HEK293 (cell line): ENCODE measurements around the gene UPB1.

Experiments used
- CTCF ChIA-PET: fragments of 350-600 bp; formaldehyde crosslinking; extraction: SDS; loops from one replicate; lab custom pipeline; 2021; ENCODE audit warnings: antibody characterized with exemption; lab: Yijun Ruan, JAX
- POLR2A ChIA-PET: fragments of 300-600 bp; formaldehyde crosslinking; extraction: SDS; loops from one replicate; lab custom pipeline; 2020; ENCODE audit warnings: antibody characterized with exemption, inconsistent platforms; lab: Yijun Ruan, JAX
- H3K27ac ChIP-seq: fragments of 200-500 bp; sonication (Bioruptor generic); 2 replicates; pipeline ENCODE4 v1.5.1; 2014; ENCODE audit warnings: low read depth, low read length, control low read depth, inconsistent platforms; ENCODE audit errors: extremely low read depth
- H3K36me3 ChIP-seq, 2 experiments: fragments of 200-500 bp in 1 of 2; sonication (Bioruptor generic) in 1 of 2; 1 replicate in 1 of 2; 2 replicates in 1 of 2; pipeline ENCODE4 v1.5.1; 2014 to 2017; ENCODE audit warnings: inconsistent platforms in 2 of 2, low read length in 2 of 2; ENCODE audit not compliant: control insufficient read depth in 2 of 2, insufficient read depth in 1 of 2
- H3K4me1 ChIP-seq: fragments of 200-500 bp; sonication (Bioruptor generic); 2 replicates; pipeline ENCODE4 v1.5.1; 2014; ENCODE audit warnings: mild to moderate bottlenecking, low read length, inconsistent platforms; ENCODE audit not compliant: control insufficient read depth, insufficient read depth
- H3K4me3 ChIP-seq: 2 replicates; pipeline ENCODE4 v1.5.1; 2011; ENCODE audit warnings: low read depth, mild to moderate bottlenecking, control low read depth, low read length, moderate library complexity
- H3K9me3 ChIP-seq: fragments of 200-500 bp; sonication (Bioruptor generic); 2 replicates; pipeline ENCODE4 v1.5.1; 2014; ENCODE audit warnings: low read depth, low read length, inconsistent platforms; ENCODE audit not compliant: control insufficient read depth, insufficient read depth
- ELK4 ChIP-seq: IDR thresholded peaks from 2 replicates; pipeline ENCODE4 v1.6.1; 2011; ENCODE audit warnings: mild to moderate bottlenecking, low read depth, low read length, borderline replicate concordance
- HOXD13 ChIP-seq: sonication (generic); formaldehyde crosslinking; IDR thresholded peaks from 2 replicates; pipeline ENCODE4 v1.8.0; 2022; ENCODE audit warnings: missing genetic modification reagents, borderline replicate concordance
- PRDM4 ChIP-seq: fragments of 450-650 bp; formaldehyde crosslinking; IDR thresholded peaks from 2 replicates; pipeline ENCODE4 v1.5.1; 2017; ENCODE audit warnings: missing biosample characterization, missing genetic modification characterization
- REST ChIP-seq: fragments of 450-650 bp; formaldehyde crosslinking; IDR thresholded peaks from 2 replicates; pipeline ENCODE4 v1.5.1; 2016; ENCODE audit warnings: missing biosample characterization, missing genetic modification characterization
- ZBTB49 ChIP-seq: fragments of 450-650 bp; formaldehyde crosslinking; IDR thresholded peaks from 2 replicates; pipeline ENCODE4 v1.5.1; 2016; ENCODE audit warnings: missing biosample characterization, missing genetic modification characterization, low read depth
- ZNF10 ChIP-seq: fragments of 450-650 bp; formaldehyde crosslinking; IDR thresholded peaks from 2 replicates; pipeline ENCODE4 v1.5.1; 2017; ENCODE audit warnings: missing biosample characterization, missing genetic modification characterization
- ZNF221 ChIP-seq: fragments of 450-650 bp; formaldehyde crosslinking; IDR thresholded peaks from 2 replicates; pipeline ENCODE4 v1.5.1; 2017; ENCODE audit warnings: missing biosample characterization, missing genetic modification characterization, borderline replicate concordance
- ZNF488 ChIP-seq: fragments of 450-650 bp; formaldehyde crosslinking; IDR thresholded peaks from 2 replicates; pipeline ENCODE4 v1.5.1; 2016; ENCODE audit warnings: missing biosample characterization, missing genetic modification characterization
- ZNF600 ChIP-seq: fragments of 450-650 bp; formaldehyde crosslinking; IDR thresholded peaks from 2 replicates; pipeline ENCODE4 v1.5.1; 2016; ENCODE audit warnings: missing biosample characterization, missing genetic modification characterization
- ZNF645 ChIP-seq: fragments of 450-650 bp; formaldehyde crosslinking; IDR thresholded peaks from 2 replicates; pipeline ENCODE4; 2016; ENCODE audit warnings: missing biosample characterization, missing genetic modification characterization
- TF ChIP-seq, protein P1 (sequence below): fragments of 450-650 bp; formaldehyde crosslinking; IDR thresholded peaks from 2 replicates; pipeline ENCODE4 v1.5.1; 2017; ENCODE audit warnings: missing biosample characterization, missing genetic modification characterization

The UPB1 gene

DNA sequence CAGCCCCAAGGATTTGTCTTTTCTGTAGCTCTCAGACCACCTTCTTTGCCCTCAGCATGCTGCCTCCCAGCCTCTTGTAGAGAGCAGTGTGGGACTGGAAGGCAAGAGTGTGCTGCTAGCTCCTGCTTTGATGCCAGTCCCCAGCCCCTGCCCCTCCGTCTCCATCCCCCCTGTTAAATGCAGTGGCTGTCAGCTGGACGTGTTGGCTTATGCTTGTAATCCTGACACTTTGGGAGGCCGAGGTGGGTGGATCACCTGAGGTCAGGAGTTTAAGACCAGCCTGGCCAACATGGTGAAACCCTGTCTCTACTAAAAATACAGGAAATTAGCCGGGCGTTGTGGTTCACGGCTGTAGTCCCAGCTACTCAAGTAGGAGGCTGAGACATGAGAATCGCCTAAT lies 76.1 kb downstream of the UPB1 start (continued):
- TF ChIP-seq REST (tag by site-specific recombination) (no peak), ELK4 (no peak), ZNF221 (no peak), HOXD13 (CRISPR knock-in tag) (no peak), PRDM4 (tag by site-specific recombination) (no peak), ZNF10 (tag by site-specific recombination) (no peak), ZNF600 (no peak), ZNF645 (tag by site-specific recombination) (no peak), ZNF488 (no peak)
- TF ChIP-seq, protein P1, sequence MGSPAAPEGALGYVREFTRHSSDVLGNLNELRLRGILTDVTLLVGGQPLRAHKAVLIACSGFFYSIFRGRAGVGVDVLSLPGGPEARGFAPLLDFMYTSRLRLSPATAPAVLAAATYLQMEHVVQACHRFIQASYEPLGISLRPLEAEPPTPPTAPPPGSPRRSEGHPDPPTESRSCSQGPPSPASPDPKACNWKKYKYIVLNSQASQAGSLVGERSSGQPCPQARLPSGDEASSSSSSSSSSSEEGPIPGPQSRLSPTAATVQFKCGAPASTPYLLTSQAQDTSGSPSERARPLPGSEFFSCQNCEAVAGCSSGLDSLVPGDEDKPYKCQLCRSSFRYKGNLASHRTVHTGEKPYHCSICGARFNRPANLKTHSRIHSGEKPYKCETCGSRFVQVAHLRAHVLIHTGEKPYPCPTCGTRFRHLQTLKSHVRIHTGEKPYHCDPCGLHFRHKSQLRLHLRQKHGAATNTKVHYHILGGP (tag by site-specific recombination), result no peak
- TF ChIP-seq, all 188 proteins: peak for 0

DNA sequence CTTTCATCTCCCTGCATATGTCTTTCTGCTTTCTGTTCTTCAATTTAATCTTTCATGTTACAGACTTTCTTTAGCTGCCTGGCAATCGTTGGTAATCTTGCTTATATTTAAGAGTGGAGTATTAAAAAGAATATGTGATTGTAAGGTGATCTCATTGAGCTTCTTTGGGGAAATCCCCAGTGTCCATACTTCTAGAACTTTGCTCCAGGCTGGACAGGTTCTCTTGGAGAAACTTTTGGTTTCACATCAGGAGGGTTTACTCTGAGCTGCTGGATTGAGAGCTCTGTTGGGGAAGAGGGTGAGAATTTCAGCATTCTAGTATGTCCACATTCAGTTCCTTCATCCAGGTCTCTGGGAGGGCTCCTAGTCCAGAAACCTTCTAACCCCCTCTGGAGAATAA lies 81.6 kb downstream of the UPB1 start:
- CTCF ChIA-PET, result no interaction called here
- Histone ChIP-seq H3K27ac (no peak overlapping the region; the same call in 1 of the 2 replicates), H3K36me3 (peaks cover 38 to 42% of the 10 kb centered on the region in 2 experiments), H3K4me1 (0 out of 2 replicates have a peak, but pooled peaks cover 3% of the 10 kb centered on the region), H3K9me3 (no peaks in the 10 kb centered on the region)
- no peak for TF ChIP-seq ZBTB49 (tag by site-specific recombination)
- TF ChIP-seq, all 188 proteins: peak for 0
- POLR2A ChIA-PET, result no interaction called here
- H3K4me3 ChIP-seq, result no peak overlapping the region
